ENCODE measurements around the gene CAMSAP1. TPM values are rescaled to one million over a fixed set of nuclear protein-coding genes. Genes with fewer than 3 reads are reported as not detected.

Gene CAMSAP1
- polyA plus RNA-seq, 1 donor from 2014 or later, result 58.5 TPM

- Histone ChIP-seq H3K9me3 (ENCODE audit: low read length) (no peaks in the 10 kb centered on the region), H3K9me2 (ENCODE audit: insufficient read depth, low read length) (no peaks in the 10 kb centered on the region), H3K27me3 (ENCODE audit: insufficient read depth, low read depth, low read length) (no peaks in the 10 kb centered on the region), H3K36me3 (ENCODE audit: insufficient read depth, low read length) (no peaks in the 10 kb centered on the region), H3K4me2 (ENCODE audit: low read length) (no peak overlapping the region), H2AFZ (ENCODE audit: low read depth, low read length) (no peak overlapping the region), H4K20me1 (ENCODE audit: insufficient read depth) (no peaks in the 10 kb centered on the region), H3K9ac (ENCODE audit: low read length) (no peak overlapping the region), H3K27ac (ENCODE audit: low read length) (no peak overlapping the region), H3F3A (ENCODE audit: insufficient read depth, low read length, poor library complexity, severe bottlenecking) (no peaks in the 10 kb centered on the region), H3K4me3 (ENCODE audit: low read length) (no peak overlapping the region), H3K79me2 (replicated peaks; ENCODE audit: insufficient read depth, low read length) (peaks cover 20% of the 10 kb centered on the region)
- TF ChIP-seq EZH2 (IDR thresholded peaks at IDR 0.05; ENCODE audit: borderline replicate concordance, insufficient read depth, low read length, poor library complexity, severe bottlenecking), result no peak
- TF ChIP-seq POLR2AphosphoS5 (IDR thresholded peaks at IDR 0.05), result no peak
- TF ChIP-seq RAD21 (conservative IDR thresholded peaks at IDR 0.05), result no peak
- no peak for TF ChIP-seq MXI1 (conservative IDR thresholded peaks at IDR 0.05; ENCODE audit: poor library complexity, severe bottlenecking)
- TF ChIP-seq TAF1 (IDR thresholded peaks at IDR 0.05; ENCODE audit: low read depth), result no peak
- no peak for TF ChIP-seq REST (IDR thresholded peaks at IDR 0.05; ENCODE audit: borderline replicate concordance)
- TF ChIP-seq SMC3 (conservative IDR thresholded peaks at IDR 0.05; ENCODE audit: poor library complexity), result no peak
- no peak for TF ChIP-seq EP300 (conservative IDR thresholded peaks at IDR 0.05; ENCODE audit: poor library complexity, severe bottlenecking)
- no peak for TF ChIP-seq CTCF (IDR thresholded peaks at IDR 0.05; ENCODE audit: poor library complexity, severe bottlenecking)
Observed at GRCh38 chr9:135839516-135839915, 67.8 kb downstream of the CAMSAP1 start.

GRCh38 chr9:135835131-135835530 is 72.2 kb downstream of the CAMSAP1 start:
- Histone ChIP-seq H3K4me3 (ENCODE audit: low read length) (no peak overlapping the region), H3K9me2 (ENCODE audit: insufficient read depth, low read length) (no peaks in the 10 kb centered on the region), H3K9ac (ENCODE audit: low read length) (no peak overlapping the region), H3K36me3 (ENCODE audit: insufficient read depth, low read length) (no peaks in the 10 kb centered on the region), H3K27me3 (ENCODE audit: insufficient read depth, low read depth, low read length) (no peaks in the 10 kb centered on the region), H3F3A (ENCODE audit: insufficient read depth, low read length, poor library complexity, severe bottlenecking) (no peaks in the 10 kb centered on the region), H3K9me3 (ENCODE audit: low read length) (no peaks in the 10 kb centered on the region), H2AFZ (ENCODE audit: low read depth, low read length) (no peak overlapping the region), H3K27ac (ENCODE audit: low read length) (no peak overlapping the region), H3K79me2 (replicated peaks; ENCODE audit: insufficient read depth, low read length) (peaks cover 28% of the 10 kb centered on the region), H3K4me2 (ENCODE audit: low read length) (no peak overlapping the region), H4K20me1 (ENCODE audit: insufficient read depth) (no peaks in the 10 kb centered on the region)
- TF ChIP-seq POLR2AphosphoS5 (IDR thresholded peaks at IDR 0.05) (no peak), SMC3 (conservative IDR thresholded peaks at IDR 0.05; ENCODE audit: poor library complexity) (no peak), REST (IDR thresholded peaks at IDR 0.05; ENCODE audit: borderline replicate concordance) (no peak), CTCF (IDR thresholded peaks at IDR 0.05; ENCODE audit: poor library complexity, severe bottlenecking) (no peak), EP300 (conservative IDR thresholded peaks at IDR 0.05; ENCODE audit: poor library complexity, severe bottlenecking) (no peak), MXI1 (conservative IDR thresholded peaks at IDR 0.05; ENCODE audit: poor library complexity, severe bottlenecking) (no peak), RAD21 (conservative IDR thresholded peaks at IDR 0.05) (no peak), TAF1 (IDR thresholded peaks at IDR 0.05; ENCODE audit: low read depth) (no peak), EZH2 (IDR thresholded peaks at IDR 0.05; ENCODE audit: borderline replicate concordance, insufficient read depth, low read length, poor library complexity, severe bottlenecking) (no peak)

Data from neural cell (in vitro differentiated cells).